HG03571 (cell line): Measurements from ENCODE around the gene CDH15.

Experiments used
- ATAC-seq: cut with Tn5 transposase; IDR thresholded peaks from one replicate; pipeline ENCODE4 v1.9.1; 2021; ENCODE audit not compliant: unreplicated experiment

Gene CDH15

DNA sequence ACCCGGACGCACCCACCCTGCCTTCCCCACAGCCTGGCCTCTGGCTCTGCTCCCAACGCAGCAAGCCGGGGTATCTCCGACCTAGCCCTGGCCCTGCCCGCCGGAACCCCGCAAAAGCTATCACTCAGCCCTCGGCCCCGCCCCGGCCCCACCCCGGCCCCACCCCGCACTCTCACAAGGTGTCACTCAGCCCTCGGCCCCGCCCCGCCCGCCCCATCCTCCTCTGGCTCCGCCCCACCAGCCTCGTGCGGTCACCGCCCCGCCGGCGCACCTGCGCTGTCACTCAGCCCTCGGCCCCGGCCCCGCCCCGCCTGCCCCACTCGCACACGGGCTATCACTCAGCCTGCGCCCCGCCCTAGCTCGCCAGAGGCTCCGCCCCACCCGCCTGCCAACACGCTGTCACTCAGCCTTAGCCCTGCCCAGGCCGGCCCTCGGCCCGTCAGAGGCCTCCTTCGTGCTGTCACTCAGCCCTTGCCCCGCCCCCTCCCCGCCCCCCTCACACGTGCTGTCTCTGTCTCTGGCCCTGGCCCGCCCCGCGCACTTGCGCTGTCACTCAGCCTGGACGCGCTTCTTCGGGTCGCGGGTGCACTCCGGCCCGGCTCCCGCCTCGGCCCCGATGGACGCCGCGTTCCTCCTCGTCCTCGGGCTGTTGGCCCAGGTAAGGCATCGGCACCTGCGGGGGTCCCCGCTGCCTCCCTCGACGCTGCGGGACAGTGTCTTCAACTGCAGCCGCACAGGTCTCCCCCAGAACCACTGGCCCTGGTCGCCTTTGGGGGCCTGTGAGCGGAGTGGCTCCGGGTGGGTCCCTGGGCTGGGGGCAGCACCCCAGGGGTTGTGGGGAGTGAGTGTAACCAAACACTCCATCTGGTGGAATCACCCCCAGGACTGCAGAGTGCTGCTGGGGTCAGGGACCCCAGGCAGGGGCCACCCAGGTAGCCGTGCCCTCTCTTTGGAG, at the start of gene CDH15:
Gene CDH15 (plus strand): TSS at position 533 of the 955 bp plus-strand sequence. CDS start 84 bp downstream, at position 617.
- peak; percentile 69 for ATAC-seq

DNA sequence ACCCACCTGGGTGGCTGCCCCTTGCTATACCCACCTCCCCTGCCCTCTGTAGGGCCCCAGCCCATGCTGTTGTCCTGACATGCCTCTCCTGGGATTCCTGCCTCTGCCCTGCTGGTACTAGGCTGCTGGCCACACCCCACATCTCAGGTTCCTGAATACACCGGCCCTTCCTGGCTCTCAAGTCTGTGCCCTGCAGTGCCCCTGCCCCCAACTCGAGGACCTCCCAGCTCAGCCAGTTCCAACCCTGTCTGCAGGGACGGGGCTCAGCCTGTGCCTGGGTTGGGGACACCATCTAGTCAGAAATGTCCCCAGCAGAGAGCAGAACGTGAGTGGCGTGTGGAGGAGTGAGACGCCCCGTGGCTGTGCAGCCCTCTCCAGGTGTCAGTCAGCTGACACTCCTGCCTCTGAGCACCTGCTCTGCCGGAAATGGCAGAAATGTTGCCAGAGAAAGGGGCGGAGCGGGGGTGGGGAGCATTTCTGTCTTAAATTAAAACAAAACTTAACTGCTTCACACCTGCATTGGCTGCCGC, 49.2 kb upstream of the CDH15 start:
- ATAC-seq: no peak

DNA sequence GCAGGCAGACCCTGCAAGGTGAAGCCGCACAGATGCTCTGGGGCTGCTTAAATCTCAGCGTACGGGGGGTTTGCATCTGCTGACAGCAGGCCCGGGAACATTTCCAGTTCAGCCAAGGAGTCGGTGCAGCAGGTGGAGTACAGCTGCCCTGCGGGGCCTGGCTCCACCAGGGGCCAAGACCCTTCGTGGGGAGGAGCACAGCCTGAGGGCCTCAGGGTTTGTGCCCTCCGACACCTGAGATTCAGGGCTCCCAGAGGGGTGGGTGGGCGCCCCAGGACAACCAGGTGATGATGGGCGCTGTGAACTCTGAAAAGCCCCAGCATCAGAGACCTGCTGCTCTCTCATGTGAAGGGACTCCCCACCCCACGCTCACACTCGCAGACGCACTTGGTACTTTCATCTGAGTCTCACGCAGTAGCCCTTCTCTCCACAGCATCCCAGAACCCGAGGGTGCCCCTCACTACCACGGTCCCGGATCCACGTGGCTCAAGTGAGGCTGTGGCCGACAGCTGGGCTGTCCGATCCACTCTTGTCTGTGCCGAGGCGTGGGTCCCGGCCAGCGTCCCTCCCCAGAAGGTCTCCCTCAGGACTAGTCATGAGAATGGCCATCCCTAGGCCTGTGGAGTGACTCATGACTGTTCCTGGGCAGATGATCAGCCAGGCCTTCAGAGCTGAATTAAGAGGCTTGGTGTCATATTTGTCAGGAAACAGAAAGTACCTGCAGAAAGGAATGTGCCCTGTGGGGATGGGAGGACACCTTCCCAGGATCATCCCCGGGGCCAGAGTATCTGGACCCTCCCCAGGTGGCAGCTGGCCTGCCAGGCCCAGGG, 48.3 kb upstream of the CDH15 start:
- ATAC-seq: no peak

- no peak for ATAC-seq
Observed at GRCh38 chr16:89123831-89124100, 47.8 kb upstream of the CDH15 start.

DNA sequence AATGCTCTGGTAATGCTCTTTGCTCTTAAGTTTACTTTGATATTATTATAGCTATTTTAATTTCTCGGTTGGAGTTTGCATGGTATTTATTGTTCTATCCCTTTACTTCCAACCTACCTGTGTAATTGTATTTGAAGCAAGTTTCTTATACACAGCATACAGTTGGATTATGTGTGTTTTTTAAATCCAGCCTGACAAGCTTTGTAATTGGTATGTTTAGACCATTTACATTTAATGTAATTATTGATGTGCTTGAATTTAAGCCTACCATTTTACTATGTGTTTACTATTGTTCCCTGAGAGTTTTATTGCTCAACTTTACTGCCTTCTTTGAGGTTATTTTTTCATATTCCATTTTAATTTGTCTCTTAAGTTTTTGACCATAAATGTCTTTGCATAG, 42.2 kb upstream of the CDH15 start:
- ATAC-seq: no peak

DNA sequence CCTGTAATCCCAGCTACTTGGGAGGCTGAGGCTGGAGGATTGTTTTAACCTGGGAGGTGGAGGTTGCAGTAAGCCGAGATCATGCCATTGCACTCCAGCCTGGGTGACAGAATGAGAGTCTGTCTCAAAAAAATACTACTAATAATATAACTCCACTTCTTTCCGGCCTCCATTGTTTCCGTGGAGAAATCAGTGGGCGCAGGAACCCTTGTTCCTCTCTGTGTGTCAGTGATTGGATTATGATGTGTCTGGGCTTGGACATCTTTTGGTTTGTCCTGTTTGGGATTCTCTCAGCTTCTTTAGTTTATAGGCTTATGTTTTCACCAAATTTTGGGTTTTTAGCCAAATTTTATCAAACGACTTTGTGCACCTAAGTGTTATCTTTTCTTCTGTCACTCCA, 41.1 kb upstream of the CDH15 start:
- ATAC-seq: no peak

DNA sequence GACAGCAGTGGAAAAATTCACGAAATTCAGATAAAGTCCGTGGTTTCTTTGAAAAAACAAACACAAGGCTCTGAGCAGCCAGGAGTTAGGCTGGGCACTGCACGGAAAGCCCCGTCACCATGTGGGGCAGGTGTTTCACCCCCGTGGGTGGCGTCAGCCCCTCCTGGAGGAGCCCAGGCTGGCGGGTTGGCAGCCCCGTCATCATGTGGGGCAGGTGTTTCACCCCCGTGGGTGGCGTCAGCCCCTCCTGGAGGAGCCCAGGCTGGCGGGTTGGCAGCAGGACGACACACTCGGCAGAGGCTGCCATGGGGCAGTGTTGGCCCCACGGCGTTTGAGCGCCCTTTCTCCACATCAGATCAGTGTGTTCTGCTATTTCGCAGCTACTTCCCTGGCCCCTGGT, 39.8 kb upstream of the CDH15 start:
- ATAC-seq: no peak

DNA sequence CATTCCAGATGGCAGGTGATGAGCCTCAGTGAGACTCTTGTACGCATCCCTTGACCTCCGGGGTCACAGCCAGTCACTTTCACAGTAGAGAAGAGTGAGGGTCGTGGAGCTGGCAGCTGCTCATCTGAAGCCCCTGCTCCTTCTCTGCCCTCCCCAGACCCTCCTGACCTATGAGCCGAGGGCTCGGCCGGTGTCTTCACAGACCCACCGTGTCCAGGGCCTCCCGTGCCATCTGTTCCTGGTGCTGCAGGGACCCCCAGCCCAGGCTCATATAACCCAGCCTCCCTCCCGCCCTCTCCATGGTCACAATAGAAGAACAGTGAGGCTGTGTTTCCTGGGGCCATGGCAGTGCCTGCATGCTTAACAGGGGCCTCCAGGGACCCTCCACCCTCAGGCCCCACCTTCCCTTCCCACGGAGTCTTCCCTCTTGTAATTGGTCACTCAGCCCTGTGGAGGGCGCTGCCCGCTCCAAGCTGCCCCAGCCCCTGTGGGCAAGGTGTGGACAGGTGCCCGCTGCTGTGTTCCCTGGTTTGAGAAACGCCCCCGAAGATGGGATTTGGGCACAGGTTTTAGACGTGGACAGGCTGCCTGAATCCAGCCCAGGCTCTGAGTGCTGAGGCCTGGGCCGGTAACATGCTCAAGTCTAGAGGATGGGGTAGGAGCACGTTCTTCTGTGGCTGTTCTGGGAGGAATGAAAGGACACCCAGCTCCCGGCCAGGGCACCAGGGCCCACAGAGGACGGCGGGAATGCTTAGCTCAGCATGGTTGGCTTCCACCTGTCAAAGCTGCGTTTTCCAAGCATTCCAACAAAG, 39.1 kb upstream of the CDH15 start:
- no peak for ATAC-seq

DNA sequence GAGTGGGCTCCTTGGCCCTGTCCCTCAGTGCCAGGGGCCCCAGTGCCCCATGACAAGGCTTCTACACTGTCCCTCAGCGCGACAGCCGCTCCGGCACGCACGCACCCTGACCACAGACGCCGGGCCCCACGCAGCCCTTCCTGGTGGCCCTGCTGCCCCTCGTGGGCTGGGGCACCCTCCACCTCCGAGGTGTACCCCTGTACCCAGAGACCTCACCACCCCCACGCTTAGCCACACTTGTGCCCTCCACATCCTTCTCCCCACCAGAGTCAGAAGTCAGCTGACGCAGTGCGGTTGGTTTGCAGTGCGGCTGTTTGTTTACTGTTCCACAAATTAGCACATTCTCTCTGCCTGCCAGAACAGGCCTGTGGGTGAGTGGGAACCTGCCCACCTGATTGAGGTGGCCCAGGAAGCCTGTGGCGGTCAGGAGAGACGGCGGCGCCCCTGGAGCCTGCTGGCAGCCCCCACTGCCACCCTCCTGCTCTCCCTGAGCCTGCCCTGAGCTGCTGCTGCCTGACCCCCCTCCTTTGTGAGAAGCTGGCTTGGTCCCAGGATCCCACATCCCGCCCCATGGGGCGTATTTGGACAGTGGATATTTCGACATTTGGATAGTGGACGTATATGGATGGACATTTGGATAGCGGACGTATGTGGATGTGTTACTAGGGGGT, 38.0 kb upstream of the CDH15 start:
- ATAC-seq: no peak

DNA sequence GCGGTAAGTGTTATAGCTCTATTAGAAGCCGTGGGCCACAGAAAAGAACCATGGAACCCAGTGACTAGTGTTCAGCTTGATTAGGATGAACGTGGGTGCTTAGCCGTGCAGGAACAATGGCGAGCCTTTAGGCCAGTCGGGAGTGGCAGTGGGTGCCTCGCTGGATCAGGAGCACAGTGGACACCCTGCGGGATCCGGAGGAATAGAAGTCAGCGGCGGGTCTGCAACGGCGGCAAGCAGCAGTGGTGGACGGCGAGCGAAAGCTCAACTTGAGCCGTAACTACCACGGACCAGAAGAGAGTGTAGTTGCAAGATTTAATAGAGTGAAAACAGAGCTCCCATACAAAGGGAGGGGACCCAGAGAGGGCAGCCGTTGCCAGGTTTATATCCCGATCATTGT, 37.3 kb upstream of the CDH15 start:
- ATAC-seq: no peak

DNA sequence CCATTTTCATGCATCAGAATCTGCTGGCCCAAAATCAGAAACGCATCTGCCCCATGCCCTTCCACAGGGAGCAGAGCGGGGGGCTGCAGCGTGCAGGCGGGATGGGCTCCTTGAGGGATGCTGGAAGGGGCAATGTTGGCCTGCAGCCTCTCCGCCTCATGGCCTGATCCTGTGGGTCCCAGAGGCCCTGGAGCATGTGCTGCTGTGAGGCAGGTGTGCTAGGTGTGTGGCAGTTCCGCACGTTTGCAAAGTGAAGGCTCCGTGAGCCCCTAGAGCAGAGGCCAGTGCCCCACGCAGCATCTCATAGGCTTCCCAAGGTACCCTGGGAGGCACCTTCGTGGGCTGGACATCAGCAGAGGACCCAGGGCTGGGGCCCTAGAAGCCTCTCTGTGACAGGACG, 36.4 kb upstream of the CDH15 start:
- ATAC-seq: no peak

- no peak for ATAC-seq
Observed at GRCh38 chr16:89135971-89136765, 35.4 kb upstream of the CDH15 start.

GRCh38 chr16:89136931-89137330, 34.6 kb upstream of the CDH15 start:
- ATAC-seq: no peak

- no peak for ATAC-seq
Observed at GRCh38 chr16:89137666-89138512, 33.7 kb upstream of the CDH15 start.

- ATAC-seq: no peak
Observed at GRCh38 chr16:89138513-89138795, 33.1 kb upstream of the CDH15 start.

GRCh38 chr16:89138843-89139520, 32.6 kb upstream of the CDH15 start:
- ATAC-seq: no peak

DNA sequence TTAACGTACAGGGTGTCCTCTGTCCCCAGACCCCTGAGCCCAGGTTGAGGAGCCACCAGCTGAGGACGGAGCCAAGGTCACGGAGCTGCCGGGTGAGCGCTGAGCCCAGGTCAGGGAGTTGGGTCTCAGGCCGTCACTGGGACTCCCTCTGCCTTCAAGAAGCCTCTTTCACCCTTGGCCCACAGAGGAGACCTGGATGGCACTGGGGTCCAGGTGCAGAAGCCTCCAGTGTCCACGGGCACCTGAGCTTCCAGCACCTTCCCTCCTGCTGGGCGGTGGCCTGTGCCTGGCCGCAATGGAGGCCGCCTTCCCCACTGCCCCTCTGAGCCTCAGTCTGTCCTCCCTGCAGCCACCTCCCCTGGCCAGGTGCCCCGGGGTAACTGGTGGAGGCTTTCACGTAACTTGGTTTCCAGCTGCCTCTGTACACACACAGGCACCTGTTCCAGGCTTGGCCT, 31.6 kb upstream of the CDH15 start:
- ATAC-seq: no peak

DNA sequence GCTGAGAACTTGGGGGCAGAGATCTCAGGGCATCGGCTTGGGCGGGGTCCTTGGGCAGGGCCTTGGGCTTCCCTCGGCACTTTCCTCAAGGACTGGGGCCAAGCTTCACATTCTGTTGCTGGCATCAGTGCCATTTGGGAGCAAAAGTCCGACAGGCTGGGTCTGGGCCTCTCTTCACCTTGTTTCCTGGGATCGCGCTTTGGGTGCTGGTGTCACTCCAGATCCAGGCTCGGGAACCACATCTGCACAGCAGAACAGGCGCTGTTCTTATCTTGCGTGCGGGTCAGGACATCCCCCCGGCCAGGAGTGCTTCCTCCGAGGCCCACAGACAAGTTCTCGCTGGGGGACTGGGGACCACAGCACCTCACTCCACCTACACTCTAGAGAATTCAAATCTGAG, 31.1 kb upstream of the CDH15 start:
- no peak for ATAC-seq
